DND-41 (cell line): ENCODE measurements around the gene FLG2.
"Not testable (repeated sequence)": the region's sequence is repeated elsewhere in the genome, so short reads cannot be mapped to it uniquely, and the experiment has no call there.

ENCODE experiments used
- EZH2 ChIP-seq: IDR thresholded peaks from 3 replicates; pipeline ENCODE4 v1.6.1; 2012; ENCODE audit warnings: borderline replicate concordance, low read depth, mild to moderate bottlenecking, moderate library complexity, low read length, inconsistent platforms; ENCODE audit not compliant: severe bottlenecking
- TF ChIP-seq, protein P1 (sequence below): IDR thresholded peaks from 2 replicates; pipeline ENCODE4 v1.5.1; 2012; ENCODE audit warnings: borderline replicate concordance, low read length, moderate library complexity, mild to moderate bottlenecking; ENCODE audit not compliant: poor library complexity, severe bottlenecking; ENCODE audit errors: extremely low read depth

DNA sequence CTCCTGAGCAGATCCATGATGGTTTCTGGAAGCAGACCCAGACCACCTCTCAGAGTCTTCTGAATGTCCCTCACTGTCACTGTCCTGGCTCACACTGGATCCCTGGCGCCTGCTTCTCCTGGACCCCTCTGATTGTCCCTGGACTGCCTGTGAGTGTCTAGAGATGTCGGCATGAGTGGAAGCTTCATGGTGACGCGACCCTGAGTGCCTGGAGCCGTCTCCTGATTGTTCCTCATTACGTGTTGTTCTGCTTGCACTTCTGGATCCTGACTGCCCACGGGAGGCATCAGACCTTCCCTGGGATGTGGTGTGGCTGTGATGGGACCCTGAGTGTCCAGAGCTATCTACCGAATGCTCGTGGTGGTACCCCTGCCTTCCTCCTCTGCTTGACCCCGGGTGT is 53.7 kb downstream of the FLG2 start:
- TF ChIP-seq, protein P1, sequence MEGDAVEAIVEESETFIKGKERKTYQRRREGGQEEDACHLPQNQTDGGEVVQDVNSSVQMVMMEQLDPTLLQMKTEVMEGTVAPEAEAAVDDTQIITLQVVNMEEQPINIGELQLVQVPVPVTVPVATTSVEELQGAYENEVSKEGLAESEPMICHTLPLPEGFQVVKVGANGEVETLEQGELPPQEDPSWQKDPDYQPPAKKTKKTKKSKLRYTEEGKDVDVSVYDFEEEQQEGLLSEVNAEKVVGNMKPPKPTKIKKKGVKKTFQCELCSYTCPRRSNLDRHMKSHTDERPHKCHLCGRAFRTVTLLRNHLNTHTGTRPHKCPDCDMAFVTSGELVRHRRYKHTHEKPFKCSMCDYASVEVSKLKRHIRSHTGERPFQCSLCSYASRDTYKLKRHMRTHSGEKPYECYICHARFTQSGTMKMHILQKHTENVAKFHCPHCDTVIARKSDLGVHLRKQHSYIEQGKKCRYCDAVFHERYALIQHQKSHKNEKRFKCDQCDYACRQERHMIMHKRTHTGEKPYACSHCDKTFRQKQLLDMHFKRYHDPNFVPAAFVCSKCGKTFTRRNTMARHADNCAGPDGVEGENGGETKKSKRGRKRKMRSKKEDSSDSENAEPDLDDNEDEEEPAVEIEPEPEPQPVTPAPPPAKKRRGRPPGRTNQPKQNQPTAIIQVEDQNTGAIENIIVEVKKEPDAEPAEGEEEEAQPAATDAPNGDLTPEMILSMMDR, result not testable (repeated sequence)
- not testable (repeated sequence) for TF ChIP-seq EZH2
